Measurements from ENCODE around the gene MED26. TPM values are rescaled to one million over a fixed set of nuclear protein-coding genes. Genes with fewer than 3 reads are reported as not detected.
A peak's percentile ranks its signal among the peaks of the same experiment; 100 is the strongest.

Gene MED26
- total and polyA plus RNA-seq, 9 of the 15 experiments (the other 6 are each of a cell fraction or from before 2014, with no cell fraction given), result 0.71 to 15.1 (median 6.2) TPM

DNA sequence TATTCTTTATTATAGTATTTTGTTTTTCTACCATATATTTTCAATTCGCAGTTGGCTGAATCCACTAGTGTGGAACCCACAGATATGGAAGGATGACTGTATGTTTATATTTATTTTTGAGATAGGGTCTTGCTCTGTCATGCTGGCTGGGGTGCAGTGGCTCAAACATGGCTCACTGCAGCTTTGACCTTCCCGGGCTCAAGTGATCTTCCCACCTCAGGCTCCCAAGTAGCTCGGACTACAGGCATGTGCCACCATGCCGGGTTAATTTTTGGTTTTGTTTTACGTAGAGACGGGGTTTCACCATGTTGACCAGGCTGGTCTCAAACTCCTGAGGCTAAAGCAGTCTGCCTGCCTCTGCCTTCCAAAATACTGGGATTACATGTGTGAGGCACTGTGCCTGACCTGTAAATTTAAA lies 65.4 kb downstream of the MED26 start (continued):
- TF ChIP-seq NR4A1 (CRISPR knock-in tag; IDR thresholded peaks at IDR 0.05) (no peak), NR4A1 (tag; IDR thresholded peaks at IDR 0.05) (peak; percentile 70; the same call in 1 of the 2 replicates), NR2C2 (CRISPR knock-in tag; IDR thresholded peaks at IDR 0.05) (no peak), NR2C2 (tag; IDR thresholded peaks at IDR 0.05) (peak; percentile 54; the same call in 1 of the 2 replicates), PREB (CRISPR knock-in tag; IDR thresholded peaks at IDR 0.05) (no peak), CXXC5 (CRISPR knock-in tag; IDR thresholded peaks at IDR 0.05) (peak; percentile 25), NR2C1 (IDR thresholded peaks at IDR 0.05) (no peak), NR2C1 (tag; IDR thresholded peaks at IDR 0.05) (peak; percentile 43; the same call in 1 of the 2 replicates), EP300 (IDR thresholded peaks at IDR 0.05; ENCODE audit: low read length) (peak; percentile 62; the same call in 1 of the 2 replicates), PCBP2 (IDR thresholded peaks at IDR 0.05; ENCODE audit: low read depth, low read length, poor library complexity, severe bottlenecking) (no peak), ZNF280B (CRISPR knock-in tag; IDR thresholded peaks at IDR 0.05) (no peak), TCF15 (CRISPR knock-in tag; IDR thresholded peaks at IDR 0.05) (peak; percentile 33; the same call in 1 of the 2 replicates), PATZ1 (CRISPR knock-in tag; IDR thresholded peaks at IDR 0.05; ENCODE audit: borderline replicate concordance) (no peak), MAFK (IDR thresholded peaks at IDR 0.05; ENCODE audit: low read length) (peak; percentile 49; the same call in 1 of the 2 replicates), ILK (tag; IDR thresholded peaks at IDR 0.05; ENCODE audit: borderline replicate concordance, low read depth) (no peak), TOE1 (IDR thresholded peaks at IDR 0.05; ENCODE audit: borderline replicate concordance) (no peak), TOE1 (CRISPR knock-in tag; IDR thresholded peaks at IDR 0.05; ENCODE audit: borderline replicate concordance, low read depth) (no peak)
- TF ChIP-seq, protein P1, sequence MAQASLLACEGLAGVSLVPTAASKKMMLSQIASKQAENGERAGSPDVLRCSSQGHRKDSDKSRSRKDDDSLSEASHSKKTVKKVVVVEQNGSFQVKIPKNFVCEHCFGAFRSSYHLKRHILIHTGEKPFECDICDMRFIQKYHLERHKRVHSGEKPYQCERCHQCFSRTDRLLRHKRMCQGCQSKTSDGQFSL (CRISPR knock-in tag; IDR thresholded peaks at IDR 0.05), result no peak
- TF ChIP-seq, protein P1 (tag; IDR thresholded peaks at IDR 0.05), result no peak

Data from K562 (cell line).